Osteoblast (primary cell): ENCODE data around the gene THYN1. TPM values are rescaled to one million over a fixed set of nuclear protein-coding genes. Genes with fewer than 3 reads are reported as not detected.

Experiments used
- DNase-seq: peaks from one replicate; pipeline ENCODE4 v3.0.0; 2011; ENCODE audit warnings: low spot score, mixed read lengths; ENCODE audit not compliant: insufficient read length; ENCODE audit errors: missing footprints
- H2AFZ ChIP-seq: 2 replicates; pipeline ENCODE4 v1.6.0; 2011; ENCODE audit warnings: mild to moderate bottlenecking, low read length
- H3K27ac ChIP-seq: 2 replicates; pipeline ENCODE4 v1.5.1; 2011; ENCODE audit warnings: mild to moderate bottlenecking, low read depth, low read length, moderate library complexity
- H3K27me3 ChIP-seq: 2 replicates; pipeline ENCODE4 v1.6.0; 2012; ENCODE audit warnings: mild to moderate bottlenecking, control low read depth, inconsistent platforms, low read length, moderate library complexity; ENCODE audit not compliant: insufficient read depth
- H3K36me3 ChIP-seq: 2 replicates; pipeline ENCODE4 v1.5.1; 2011; ENCODE audit warnings: mild to moderate bottlenecking, low read length, control low read depth, moderate library complexity; ENCODE audit not compliant: insufficient read depth
- H3K4me1 ChIP-seq: 2 replicates; pipeline ENCODE4 v1.5.1; 2011; ENCODE audit warnings: mild to moderate bottlenecking, low read length, control low read depth, moderate library complexity; ENCODE audit not compliant: insufficient read depth
- H3K4me2 ChIP-seq: 2 replicates; pipeline ENCODE4 v1.6.0; 2011; ENCODE audit warnings: mild to moderate bottlenecking, low read length; ENCODE audit not compliant: insufficient read depth
- H3K4me3 ChIP-seq: fragments of 200-600 bp; sonication (generic); 3 replicates; pipeline ENCODE4 v1.5.1; 2012; ENCODE audit warnings: mild to moderate bottlenecking, low read length, inconsistent platforms; ENCODE audit not compliant: insufficient read depth
- H3K79me2 ChIP-seq: 2 replicates; pipeline ENCODE4 v1.6.0; 2012; ENCODE audit warnings: mild to moderate bottlenecking, low read length, control low read depth, inconsistent platforms; ENCODE audit not compliant: insufficient read depth
- H3K9me3 ChIP-seq: 2 replicates; pipeline ENCODE4 v1.5.1; 2011; ENCODE audit warnings: low read depth, low read length, control low read depth
- H4K20me1 ChIP-seq: 2 replicates; pipeline ENCODE4 v1.6.0; 2012; ENCODE audit warnings: mild to moderate bottlenecking, low read length, control low read depth; ENCODE audit not compliant: insufficient read depth
- CTCF ChIP-seq: IDR thresholded peaks from 2 replicates; pipeline ENCODE4 v1.5.1; 2011; ENCODE audit warnings: mild to moderate bottlenecking, low read depth, low read length, moderate library complexity; ENCODE audit errors: extremely low read depth
- total RNA-seq: library from RNA; depleted of rRNA; stranded (reverse); fragments of >200 nt; gene quantifications from 2 replicates; pipeline ENCODE4 v1.2.3, GENCODE V29; 2012

THYN1 gene
- total RNA-seq, 1 donor: 42.0 TPM

GRCh38 chr11:134231958-134232659, 21.0 kb downstream of the THYN1 start:
- no peak overlapping the region for H3K4me3 ChIP-seq
- H3K36me3 ChIP-seq: peaks cover 10% of the 10 kb centered on the region
- no peaks in the 10 kb centered on the region for H3K4me1 ChIP-seq
- no peak for DNase-seq
- H4K20me1 ChIP-seq: peaks cover 61% of the 10 kb centered on the region
- H3K79me2 ChIP-seq: peaks cover 72% of the 10 kb centered on the region
- H3K9me3 ChIP-seq: no peaks in the 10 kb centered on the region
- no peak overlapping the region for H2AFZ ChIP-seq
- no peak for TF ChIP-seq CTCF
- H3K4me2 ChIP-seq: no peak overlapping the region
- no peaks in the 10 kb centered on the region for H3K27me3 ChIP-seq
- no peak overlapping the region for H3K27ac ChIP-seq

DNA sequence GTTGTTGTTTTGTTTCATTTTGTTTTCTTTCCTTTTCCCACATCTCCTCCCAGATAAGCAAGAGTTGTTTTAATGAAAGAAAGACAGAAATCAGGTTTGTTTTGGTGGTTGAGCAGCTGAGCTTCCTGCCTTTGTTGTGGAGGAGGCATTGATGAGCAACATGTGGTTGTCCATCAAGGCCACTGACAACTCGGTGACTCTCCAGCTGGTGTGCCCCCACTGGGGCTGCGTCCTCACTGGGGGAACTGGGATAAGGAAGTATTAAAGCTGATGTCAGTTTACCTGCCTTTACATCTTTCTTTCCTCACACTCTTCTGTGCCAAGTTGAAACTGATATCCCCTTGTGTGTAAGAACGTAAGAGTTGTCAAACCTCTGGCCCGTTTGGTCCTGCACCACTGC, 22.8 kb downstream of the THYN1 start:
- peaks cover 90% of the 10 kb centered on the region for H3K79me2 ChIP-seq
- H3K27me3 ChIP-seq: no peaks in the 10 kb centered on the region
- peaks cover 10% of the 10 kb centered on the region for H3K36me3 ChIP-seq
- no peak overlapping the region for H3K4me3 ChIP-seq
- TF ChIP-seq CTCF: no peak
- peaks cover 78% of the 10 kb centered on the region for H4K20me1 ChIP-seq
- H3K4me1 ChIP-seq: peaks cover 10% of the 10 kb centered on the region
- no peak overlapping the region for H3K4me2 ChIP-seq
- no peaks in the 10 kb centered on the region for H3K9me3 ChIP-seq
- H3K27ac ChIP-seq: no peak overlapping the region
- DNase-seq: peak; percentile 27
- H2AFZ ChIP-seq: no peak overlapping the region

DNA sequence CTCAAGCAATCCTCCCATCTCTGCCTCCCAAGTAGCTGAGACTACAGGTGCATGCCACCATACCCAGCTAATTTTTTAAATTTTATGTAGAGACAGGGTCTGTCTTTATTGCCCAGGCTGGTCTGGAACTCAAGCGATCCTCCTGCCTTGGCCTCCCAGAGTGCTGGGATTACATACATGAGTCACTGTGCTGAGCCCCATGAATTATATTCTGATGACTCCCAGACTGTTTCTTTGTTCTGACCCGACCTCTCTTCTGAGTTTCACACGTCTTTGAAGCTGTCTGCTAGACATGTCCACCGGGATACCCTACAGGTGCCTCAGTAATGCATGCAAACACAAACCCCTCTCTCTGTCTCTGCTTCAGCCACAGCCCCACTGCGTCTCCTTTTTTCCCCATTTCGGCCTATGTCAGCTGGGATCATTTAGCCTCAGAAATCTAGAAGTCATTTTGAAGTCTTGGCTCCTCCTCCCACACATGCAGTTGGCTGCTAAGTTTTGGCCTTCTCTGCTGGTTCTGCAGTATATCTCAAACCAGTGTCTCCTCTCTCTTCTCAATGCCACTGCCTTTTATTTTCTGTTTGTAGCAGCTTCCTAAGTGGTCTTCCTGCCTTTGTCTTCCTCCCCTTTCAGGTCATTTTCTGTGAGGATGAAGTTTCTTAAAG, 23.9 kb downstream of the THYN1 start:
- no peak for DNase-seq
- no peak overlapping the region for H3K27ac ChIP-seq
- H3K4me2 ChIP-seq: no peak overlapping the region

More for the DNA sequence above, 23.9 kb downstream of the THYN1 start:
- Histone ChIP-seq H3K79me2 (peaks cover 87% of the 10 kb centered on the region), H3K36me3 (peaks cover 6% of the 10 kb centered on the region), H3K4me1 (peaks cover 10% of the 10 kb centered on the region), H2AFZ (no peak overlapping the region), H3K27me3 (no peaks in the 10 kb centered on the region), H3K4me3 (no peak overlapping the region), H3K9me3 (no peaks in the 10 kb centered on the region), H4K20me1 (peaks cover 75% of the 10 kb centered on the region)
- TF ChIP-seq CTCF: no peak
